DOHH2 (cell line): ENCODE data around the gene XRCC5.

Source experiments
- H3F3A ChIP-seq: fragments of 200-600 bp; sonication (generic), shearing (Covaris generic); 2 replicates; pipeline ENCODE4 v1.6.0; 2016; ENCODE audit warnings: antibody characterized with exemption, mild to moderate bottlenecking; ENCODE audit not compliant: control insufficient read depth, insufficient read depth
- H3K27ac ChIP-seq: fragments of 200-600 bp; sonication (generic); 2 replicates; pipeline ENCODE4 v1.5.1; 2014; ENCODE audit warnings: low read depth, mild to moderate bottlenecking, low read length, moderate library complexity
- H3K27me3 ChIP-seq: fragments of 200-600 bp; sonication (generic); 2 replicates; pipeline ENCODE4 v1.6.1; 2014; ENCODE audit warnings: mild to moderate bottlenecking, low read length, mixed read lengths; ENCODE audit not compliant: control insufficient read depth
- H3K36me3 ChIP-seq: fragments of 200-600 bp; sonication (generic); 2 replicates; pipeline ENCODE4 v1.6.1; 2014; ENCODE audit warnings: mild to moderate bottlenecking, low read length, moderate library complexity, mixed read lengths; ENCODE audit not compliant: control insufficient read depth
- H3K4me1 ChIP-seq: fragments of 200-600 bp; sonication (generic); 2 replicates; pipeline ENCODE4 v1.6.1; 2014; ENCODE audit warnings: mild to moderate bottlenecking, low read length, mixed read lengths; ENCODE audit not compliant: control insufficient read depth
- H3K4me2 ChIP-seq: fragments of 200-600 bp; sonication (generic); 2 replicates; pipeline ENCODE4 v1.6.0; 2014; ENCODE audit warnings: mild to moderate bottlenecking, low read length, moderate library complexity
- H3K4me3 ChIP-seq: fragments of 200-600 bp; sonication (generic); 2 replicates; pipeline ENCODE4 v1.5.1; 2014; ENCODE audit warnings: mild to moderate bottlenecking, low read length, mixed read lengths
- H3K79me2 ChIP-seq: fragments of 200-600 bp; sonication (generic); 2 replicates; pipeline ENCODE4 v1.6.1; 2014; ENCODE audit warnings: mild to moderate bottlenecking, low read length, mixed read lengths; ENCODE audit not compliant: control insufficient read depth
- H3K9me2 ChIP-seq: fragments of 200-600 bp; sonication (generic); replicated peaks from 2 replicates; pipeline ENCODE4 v1.6.1; 2014; ENCODE audit warnings: mild to moderate bottlenecking, low read length, mixed read lengths; ENCODE audit not compliant: control insufficient read depth
- H3K9me3 ChIP-seq: fragments of 200-600 bp; sonication (generic); 2 replicates; pipeline ENCODE4 v1.6.1; 2014; ENCODE audit warnings: antibody characterized with exemption, low read length, mixed read lengths; ENCODE audit not compliant: control insufficient read depth, insufficient read depth
- H4K20me1 ChIP-seq: fragments of 200-600 bp; sonication (generic); 2 replicates; pipeline ENCODE4 v1.6.0; 2014; ENCODE audit warnings: low read depth, mild to moderate bottlenecking, antibody characterized with exemption, low read length, moderate library complexity; ENCODE audit not compliant: control insufficient read depth, insufficient read depth
- EZH2phosphoT487 ChIP-seq: fragments of 200-600 bp; sonication (generic); IDR thresholded peaks from 2 replicates; pipeline ENCODE4 v1.6.1; 2017; ENCODE audit warnings: borderline replicate concordance, mild to moderate bottlenecking, antibody characterized with exemption, low read length, moderate library complexity, mixed read lengths
- TF ChIP-seq, protein P1 (sequence below): fragments of 200-600 bp; sonication (generic); IDR thresholded peaks from one replicate; pipeline ENCODE4 v1.5.1; 2014; ENCODE audit warnings: antibody characterized with exemption, mild to moderate bottlenecking, low read depth, low read length; ENCODE audit not compliant: poor library complexity, severe bottlenecking

Gene XRCC5

DNA sequence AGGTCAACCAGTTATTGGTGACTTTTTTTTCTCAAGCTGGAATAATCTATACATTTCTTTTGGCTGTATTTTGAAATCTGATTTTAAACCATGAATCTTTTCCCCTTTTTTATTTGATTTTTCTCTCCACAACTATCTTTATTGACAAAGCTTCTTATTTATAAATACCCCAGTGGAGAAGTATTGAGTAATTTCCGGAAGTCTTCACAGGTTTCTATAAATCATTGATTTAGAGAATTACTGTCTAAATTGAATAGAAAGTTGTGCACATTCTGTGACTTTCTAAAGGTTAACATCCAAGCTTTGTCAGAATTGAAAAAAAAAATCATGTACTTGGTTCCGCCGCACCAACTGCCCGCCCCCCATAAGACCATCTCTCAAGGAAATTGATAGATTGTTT lies 39.8 kb downstream of the XRCC5 start:
- Histone ChIP-seq H3K9me3 (no peaks in the 10 kb centered on the region), H3F3A (0 out of 2 replicates have a peak, but pooled peaks cover 3% of the 10 kb centered on the region), H3K4me1 (no peaks in the 10 kb centered on the region), H3K36me3 (peaks cover 100% of the 10 kb centered on the region), H3K9me2 (no peaks in the 10 kb centered on the region), H3K27ac (no peak overlapping the region), H3K4me3 (no peak overlapping the region), H3K79me2 (peaks cover 49% of the 10 kb centered on the region), H4K20me1 (no peaks in the 10 kb centered on the region; the same call in 1 of the 2 replicates), H3K4me2 (no peak overlapping the region), H3K27me3 (no peaks in the 10 kb centered on the region)
- no peak for TF ChIP-seq EZH2phosphoT487
- TF ChIP-seq, protein P1, sequence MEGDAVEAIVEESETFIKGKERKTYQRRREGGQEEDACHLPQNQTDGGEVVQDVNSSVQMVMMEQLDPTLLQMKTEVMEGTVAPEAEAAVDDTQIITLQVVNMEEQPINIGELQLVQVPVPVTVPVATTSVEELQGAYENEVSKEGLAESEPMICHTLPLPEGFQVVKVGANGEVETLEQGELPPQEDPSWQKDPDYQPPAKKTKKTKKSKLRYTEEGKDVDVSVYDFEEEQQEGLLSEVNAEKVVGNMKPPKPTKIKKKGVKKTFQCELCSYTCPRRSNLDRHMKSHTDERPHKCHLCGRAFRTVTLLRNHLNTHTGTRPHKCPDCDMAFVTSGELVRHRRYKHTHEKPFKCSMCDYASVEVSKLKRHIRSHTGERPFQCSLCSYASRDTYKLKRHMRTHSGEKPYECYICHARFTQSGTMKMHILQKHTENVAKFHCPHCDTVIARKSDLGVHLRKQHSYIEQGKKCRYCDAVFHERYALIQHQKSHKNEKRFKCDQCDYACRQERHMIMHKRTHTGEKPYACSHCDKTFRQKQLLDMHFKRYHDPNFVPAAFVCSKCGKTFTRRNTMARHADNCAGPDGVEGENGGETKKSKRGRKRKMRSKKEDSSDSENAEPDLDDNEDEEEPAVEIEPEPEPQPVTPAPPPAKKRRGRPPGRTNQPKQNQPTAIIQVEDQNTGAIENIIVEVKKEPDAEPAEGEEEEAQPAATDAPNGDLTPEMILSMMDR = no peak

DNA sequence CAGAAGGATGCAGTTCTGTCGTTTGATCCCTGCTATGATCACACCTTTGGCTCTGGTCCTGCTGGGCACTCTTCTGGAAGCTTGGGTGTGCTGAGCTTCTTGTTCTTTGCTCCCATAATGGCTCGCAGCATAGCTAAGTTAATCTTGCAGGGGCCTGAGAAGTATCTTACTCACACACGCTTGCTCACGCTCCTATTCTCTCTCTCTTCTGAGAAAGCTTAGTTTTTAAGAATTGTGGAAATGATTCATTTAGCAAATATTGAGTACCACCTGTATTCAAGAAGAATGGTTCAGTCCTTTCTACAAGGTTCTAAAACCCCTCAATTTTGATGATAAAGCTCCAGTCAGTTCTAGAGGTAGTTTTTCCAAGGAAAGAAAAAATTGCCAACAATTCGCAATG lies 40.6 kb downstream of the XRCC5 start:
- Histone ChIP-seq H3K9me3 (no peaks in the 10 kb centered on the region), H3K9me2 (no peaks in the 10 kb centered on the region), H3K4me1 (no peaks in the 10 kb centered on the region), H4K20me1 (no peaks in the 10 kb centered on the region; the same call in 1 of the 2 replicates), H3K4me3 (no peak overlapping the region), H3K4me2 (no peak overlapping the region), H3K79me2 (peaks cover 52% of the 10 kb centered on the region), H3F3A (0 out of 2 replicates have a peak, but pooled peaks cover 3% of the 10 kb centered on the region), H3K27ac (no peak overlapping the region), H3K27me3 (no peaks in the 10 kb centered on the region), H3K36me3 (peaks cover 100% of the 10 kb centered on the region)
- TF ChIP-seq, protein P1 = no peak
- no peak for TF ChIP-seq EZH2phosphoT487

DNA sequence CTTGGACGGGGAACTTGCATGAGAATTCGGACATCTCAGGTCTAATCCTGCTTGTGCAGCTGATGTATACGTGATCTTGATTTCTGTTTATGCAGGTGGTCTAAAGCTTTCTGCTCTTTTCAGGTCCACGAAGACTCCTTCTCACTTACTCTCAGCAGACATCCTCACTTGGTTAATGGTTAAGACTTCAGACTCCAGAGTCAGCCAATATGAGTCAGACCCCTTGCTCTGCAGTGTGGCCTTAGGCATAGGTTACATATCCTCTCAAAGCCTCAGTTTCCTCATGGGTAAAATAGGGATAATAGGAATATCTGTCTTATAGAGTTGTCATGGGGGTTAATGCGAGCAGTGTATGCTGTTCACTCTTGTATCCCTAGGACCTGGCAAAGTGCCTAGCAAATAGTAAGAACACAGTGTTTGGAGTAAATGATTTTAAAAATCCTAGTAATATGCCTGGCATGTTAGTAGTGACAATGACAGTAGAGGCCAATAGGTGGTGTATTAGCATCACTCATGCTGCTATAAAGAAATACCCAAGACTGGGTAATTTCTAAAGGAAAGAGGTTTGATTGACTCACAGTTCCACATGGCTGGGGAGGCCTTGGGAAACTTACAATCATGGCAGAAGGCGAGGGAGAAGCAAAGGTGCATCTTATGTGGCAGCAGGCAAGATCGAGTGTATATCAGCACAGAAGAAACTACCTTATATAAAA lies 42.3 kb downstream of the XRCC5 start:
- H4K20me1 ChIP-seq = no peaks in the 10 kb centered on the region; the same call in 1 of the 2 replicates

More for the DNA sequence above, 42.3 kb downstream of the XRCC5 start:
- no peaks in the 10 kb centered on the region for H3F3A ChIP-seq
- H3K27me3 ChIP-seq = no peaks in the 10 kb centered on the region
- TF ChIP-seq, protein P1 = no peak
- no peak for TF ChIP-seq EZH2phosphoT487
- H3K4me1 ChIP-seq = no peaks in the 10 kb centered on the region
- H3K9me2 ChIP-seq = no peaks in the 10 kb centered on the region
- H3K4me3 ChIP-seq = no peak overlapping the region
- H3K79me2 ChIP-seq = peaks cover 53% of the 10 kb centered on the region
- no peak overlapping the region for H3K4me2 ChIP-seq
- H3K27ac ChIP-seq = no peak overlapping the region
- peaks cover 100% of the 10 kb centered on the region for H3K36me3 ChIP-seq
- H3K9me3 ChIP-seq = no peaks in the 10 kb centered on the region
